IPS-18c (cell line): ENCODE data around the gene CHCHD3.

Experiments
- H3K4me3 ChIP-seq: 2 replicates; pipeline ENCODE4 v1.7.0; 2013; ENCODE audit warnings: low read depth, mild to moderate bottlenecking, low read length, moderate library complexity; ENCODE audit not compliant: insufficient read depth
- H3K9me3 ChIP-seq: one replicate; pipeline ENCODE4 v1.6.1; 2013; ENCODE audit warnings: mild to moderate bottlenecking, low read length, moderate library complexity; ENCODE audit not compliant: control insufficient read depth, insufficient read depth

CHCHD3 gene

DNA sequence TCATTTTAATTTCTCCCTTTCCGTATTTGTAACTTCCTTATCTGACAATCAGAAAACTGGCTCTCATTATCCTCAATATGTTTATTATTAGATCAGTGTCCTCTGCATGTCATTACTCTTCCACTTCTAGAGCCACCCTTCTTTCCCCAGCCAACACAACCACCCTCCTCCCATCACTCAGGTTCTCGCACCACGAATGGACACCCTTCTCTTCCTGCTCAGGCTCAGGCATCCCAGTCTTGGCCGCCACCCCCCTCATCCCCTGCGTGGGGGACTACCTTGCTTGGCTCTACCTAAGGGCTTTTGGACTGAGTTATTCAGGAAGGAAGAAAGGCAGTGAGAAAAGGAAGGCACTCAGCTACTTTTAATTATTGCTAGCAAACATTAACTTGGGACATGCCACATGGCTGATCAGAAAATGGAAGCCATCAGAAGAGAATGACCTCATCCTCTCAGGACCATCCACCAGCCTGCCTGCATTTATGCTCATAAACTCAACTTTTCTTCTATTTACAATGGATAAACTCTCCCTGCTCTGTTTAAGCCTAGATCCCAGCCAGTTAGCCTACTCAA is 305.8 kb downstream of the CHCHD3 start:
- H3K4me3 ChIP-seq = no peak overlapping the region
- no peaks in the 10 kb centered on the region for H3K9me3 ChIP-seq

DNA sequence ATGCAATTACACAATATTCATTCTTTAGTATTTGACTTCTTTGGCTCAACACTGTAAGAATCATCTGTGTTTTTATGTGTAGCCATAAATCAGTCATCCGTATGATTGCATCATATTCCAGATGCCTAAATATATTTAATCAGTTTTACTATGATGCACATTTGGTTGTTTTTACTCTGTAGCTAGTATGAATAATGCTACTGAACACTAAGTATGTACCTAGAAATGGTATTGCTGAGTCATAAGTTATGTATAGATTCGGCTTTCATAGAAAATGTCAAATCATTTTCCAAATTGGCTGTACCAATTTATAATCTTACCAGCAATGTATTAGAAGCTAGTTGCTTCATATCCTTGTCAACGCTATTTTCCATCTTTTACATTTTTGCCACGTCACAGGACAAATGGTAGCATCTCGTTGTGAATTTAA is 308.3 kb downstream of the CHCHD3 start:
- Histone ChIP-seq H3K4me3 (no peak overlapping the region), H3K9me3 (no peaks in the 10 kb centered on the region)

DNA sequence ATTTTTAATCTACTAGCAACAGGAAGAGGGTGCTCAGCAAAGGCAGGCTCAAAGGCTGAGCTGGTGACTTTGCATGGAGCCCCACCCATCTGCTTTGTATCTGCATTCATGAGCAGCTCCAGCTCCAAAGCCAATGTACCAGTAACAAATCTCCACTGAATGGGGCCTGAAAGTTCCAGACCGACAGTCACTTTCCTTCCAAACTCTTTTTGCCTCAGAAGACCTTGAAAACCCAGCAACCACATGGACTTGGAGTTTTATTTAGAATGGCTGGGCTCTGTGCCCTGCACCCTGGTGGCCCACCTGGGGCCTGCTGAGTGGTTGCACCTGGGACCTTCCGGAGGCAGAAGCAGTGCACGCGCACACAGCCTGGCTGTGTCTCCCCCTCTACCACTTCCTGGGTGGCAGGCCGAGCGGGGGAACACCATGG is 310.6 kb downstream of the CHCHD3 start:
- H3K4me3 ChIP-seq = no peak overlapping the region

DNA sequence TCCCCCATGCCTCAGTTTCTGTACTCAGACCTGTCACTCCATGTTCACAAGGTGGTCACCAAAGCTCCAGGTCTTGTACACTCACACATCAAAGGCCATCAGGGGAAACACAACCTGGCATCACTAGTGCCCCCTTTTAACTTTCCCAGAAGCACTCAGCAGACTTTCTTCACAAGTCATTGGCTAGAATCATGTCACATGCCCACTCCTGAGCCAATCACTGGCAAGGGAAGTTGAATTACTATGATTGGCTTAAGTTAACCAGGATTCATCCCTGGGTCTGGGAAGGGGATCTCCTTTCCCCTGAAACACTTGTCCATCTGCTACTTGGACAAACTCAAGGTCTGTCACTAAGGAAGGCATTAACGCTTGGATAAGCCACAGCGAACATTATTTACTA is 311.8 kb downstream of the CHCHD3 start:
- Histone ChIP-seq H3K9me3 (no peaks in the 10 kb centered on the region), H3K4me3 (no peak overlapping the region)

More for the DNA sequence above, 310.6 kb downstream of the CHCHD3 start:
- no peaks in the 10 kb centered on the region for H3K9me3 ChIP-seq

DNA sequence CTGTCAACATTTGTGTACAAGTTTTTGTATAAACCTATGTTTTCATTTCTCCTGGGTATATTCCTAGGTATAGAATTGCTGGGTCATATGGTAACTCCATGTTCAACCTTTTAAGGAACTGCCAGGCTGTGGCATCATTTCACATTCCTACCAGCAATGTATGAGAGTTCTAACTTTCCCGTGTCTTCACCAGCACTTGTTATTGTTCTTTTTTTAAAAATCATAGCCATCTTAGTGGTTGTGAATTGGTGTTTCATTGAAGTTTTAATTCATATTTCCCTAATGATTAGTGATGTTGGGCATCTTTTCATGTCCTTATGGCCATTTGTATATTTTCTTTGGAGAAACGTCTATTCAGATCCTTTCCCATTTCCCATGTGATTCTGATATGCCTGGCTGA is 312.6 kb downstream of the CHCHD3 start:
- no peak overlapping the region for H3K4me3 ChIP-seq
- no peaks in the 10 kb centered on the region for H3K9me3 ChIP-seq

DNA sequence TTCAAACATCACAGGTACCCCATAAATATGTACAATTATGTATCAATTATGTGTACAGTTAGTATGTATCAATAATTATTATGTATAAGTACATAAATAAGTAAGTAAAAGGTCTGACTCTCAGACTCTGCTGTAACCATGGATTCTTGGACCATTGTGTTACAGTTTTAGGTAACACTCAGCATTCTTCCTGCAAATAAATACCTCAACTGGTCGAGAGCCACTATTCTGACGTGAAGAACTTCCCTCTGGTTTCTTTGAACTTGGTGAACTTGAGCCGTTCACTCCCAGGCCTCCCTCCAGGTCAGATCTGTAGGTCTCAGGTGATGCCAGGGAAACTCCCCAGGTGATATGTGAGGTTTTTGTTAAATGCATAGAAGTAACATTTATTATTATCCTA is 313.8 kb downstream of the CHCHD3 start:
- Histone ChIP-seq H3K9me3 (no peaks in the 10 kb centered on the region), H3K4me3 (no peak overlapping the region)

DNA sequence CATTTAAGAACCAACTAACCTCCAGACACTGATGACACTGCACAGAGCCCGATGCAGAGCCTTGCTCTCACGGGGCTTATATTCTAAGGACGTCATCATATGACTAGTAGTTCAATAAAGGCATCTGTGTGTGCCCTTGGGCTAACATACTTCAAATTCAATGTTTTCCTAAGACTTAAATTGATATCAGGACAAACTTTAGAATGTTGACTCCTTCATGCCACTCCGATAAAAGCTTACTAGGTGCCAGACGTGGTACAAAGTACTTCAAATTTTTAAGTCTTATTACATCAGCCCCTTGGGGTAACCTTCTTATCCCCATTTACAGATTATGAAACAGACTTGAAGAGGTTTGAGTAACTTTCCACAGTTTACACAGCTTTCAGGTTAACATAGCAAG is 314.5 kb downstream of the CHCHD3 start:
- H3K9me3 ChIP-seq = no peaks in the 10 kb centered on the region
- H3K4me3 ChIP-seq = no peak overlapping the region

DNA sequence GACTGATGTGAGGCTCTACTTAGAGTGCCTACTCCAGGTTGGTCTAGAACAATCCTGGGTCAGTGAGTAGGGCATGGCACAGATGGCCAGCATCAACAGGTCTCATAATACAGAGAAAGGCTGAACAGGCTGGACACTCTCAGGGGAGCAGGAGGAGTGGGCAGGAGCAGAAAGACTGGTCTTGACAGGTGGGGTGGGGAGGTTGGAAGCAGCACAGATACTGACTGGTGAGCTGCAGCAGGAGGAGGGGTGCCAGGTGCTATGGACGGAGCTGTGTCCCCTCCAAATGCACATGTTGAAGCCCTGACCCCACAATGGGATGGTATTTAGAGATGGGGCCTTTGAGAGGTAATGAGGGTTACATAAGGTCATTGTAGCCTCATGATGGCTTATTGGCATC is 315.2 kb downstream of the CHCHD3 start:
- no peak overlapping the region for H3K4me3 ChIP-seq
- H3K9me3 ChIP-seq = no peaks in the 10 kb centered on the region

DNA sequence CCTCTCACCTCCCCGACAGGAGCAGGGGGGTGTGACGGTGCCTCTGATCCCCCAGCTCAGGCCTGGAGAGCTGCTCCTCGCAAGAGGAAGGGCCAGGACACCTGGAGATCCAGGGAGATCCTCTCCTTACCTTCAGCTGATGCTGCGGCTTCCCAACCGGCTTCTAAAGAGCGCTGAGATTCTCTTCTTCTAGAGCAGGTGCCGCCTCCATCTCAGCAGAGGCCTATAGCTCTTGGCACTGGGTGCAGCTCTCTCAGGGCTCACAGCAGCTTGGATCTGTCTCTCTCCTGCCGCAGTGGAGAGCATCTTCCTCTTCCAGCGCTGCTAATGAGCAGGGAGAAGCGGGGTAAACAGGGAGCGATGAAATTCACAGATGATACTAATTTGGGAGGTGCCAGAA is 316.0 kb downstream of the CHCHD3 start:
- H3K9me3 ChIP-seq = no peaks in the 10 kb centered on the region
- H3K4me3 ChIP-seq = no peak overlapping the region

DNA sequence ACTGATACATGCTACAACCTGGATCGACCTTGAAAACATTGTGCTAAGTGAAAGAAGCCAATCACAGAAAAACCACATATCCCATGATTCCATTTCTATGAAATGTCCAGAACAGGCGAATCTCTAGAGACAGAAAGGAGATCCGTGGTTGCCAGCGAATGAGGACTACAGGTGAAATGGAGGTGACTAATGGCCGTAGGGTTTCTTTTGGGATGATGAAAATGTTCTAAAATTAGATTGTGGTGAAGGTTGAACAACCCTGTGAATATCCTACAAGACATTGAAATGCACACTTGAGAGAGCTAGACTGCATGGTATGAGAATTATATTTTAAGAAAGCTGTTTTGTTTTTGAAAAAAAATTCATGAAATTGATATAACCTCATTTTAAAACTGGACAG is 317.1 kb downstream of the CHCHD3 start:
- no peak overlapping the region for H3K4me3 ChIP-seq
- no peaks in the 10 kb centered on the region for H3K9me3 ChIP-seq

DNA sequence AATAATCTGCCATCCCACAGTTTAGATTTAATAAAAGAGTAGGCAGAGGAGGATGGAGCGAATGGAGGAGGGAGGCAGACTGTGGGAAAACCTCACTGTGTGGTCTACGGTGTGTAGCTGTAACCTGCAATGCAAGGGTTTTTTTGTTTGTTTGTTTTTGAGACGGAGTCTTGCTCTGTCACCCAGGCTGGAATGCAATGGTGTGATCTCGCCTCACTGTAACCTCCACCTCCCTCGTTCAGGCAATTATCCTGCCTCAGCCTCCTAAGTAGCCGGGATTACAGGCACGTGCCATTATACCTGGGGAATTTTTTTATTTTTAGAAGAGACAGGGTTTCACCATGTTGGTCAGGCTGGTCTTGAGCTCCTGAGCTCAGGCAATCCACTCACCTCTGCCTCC is 321.0 kb downstream of the CHCHD3 start:
- no peak overlapping the region for H3K4me3 ChIP-seq
- no peaks in the 10 kb centered on the region for H3K9me3 ChIP-seq

DNA sequence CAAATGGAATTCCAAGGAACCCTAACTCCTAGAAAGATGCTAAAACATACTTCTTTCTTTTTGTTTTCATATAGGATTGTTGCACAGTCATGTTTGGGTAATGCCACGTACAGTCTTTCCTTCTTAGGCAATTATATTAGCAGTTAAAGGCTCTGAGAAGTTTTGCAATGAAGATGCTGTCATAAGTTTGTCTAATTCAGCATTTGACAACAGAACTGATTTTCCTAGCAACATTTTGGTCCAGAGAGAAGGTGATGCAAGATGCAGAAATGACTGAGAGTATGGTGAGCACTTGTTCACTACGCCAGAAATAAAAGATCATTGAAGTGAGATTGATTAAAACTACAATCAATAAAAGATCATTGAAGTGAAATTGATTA is 321.7 kb downstream of the CHCHD3 start:
- no peaks in the 10 kb centered on the region for H3K9me3 ChIP-seq
- no peak overlapping the region for H3K4me3 ChIP-seq

DNA sequence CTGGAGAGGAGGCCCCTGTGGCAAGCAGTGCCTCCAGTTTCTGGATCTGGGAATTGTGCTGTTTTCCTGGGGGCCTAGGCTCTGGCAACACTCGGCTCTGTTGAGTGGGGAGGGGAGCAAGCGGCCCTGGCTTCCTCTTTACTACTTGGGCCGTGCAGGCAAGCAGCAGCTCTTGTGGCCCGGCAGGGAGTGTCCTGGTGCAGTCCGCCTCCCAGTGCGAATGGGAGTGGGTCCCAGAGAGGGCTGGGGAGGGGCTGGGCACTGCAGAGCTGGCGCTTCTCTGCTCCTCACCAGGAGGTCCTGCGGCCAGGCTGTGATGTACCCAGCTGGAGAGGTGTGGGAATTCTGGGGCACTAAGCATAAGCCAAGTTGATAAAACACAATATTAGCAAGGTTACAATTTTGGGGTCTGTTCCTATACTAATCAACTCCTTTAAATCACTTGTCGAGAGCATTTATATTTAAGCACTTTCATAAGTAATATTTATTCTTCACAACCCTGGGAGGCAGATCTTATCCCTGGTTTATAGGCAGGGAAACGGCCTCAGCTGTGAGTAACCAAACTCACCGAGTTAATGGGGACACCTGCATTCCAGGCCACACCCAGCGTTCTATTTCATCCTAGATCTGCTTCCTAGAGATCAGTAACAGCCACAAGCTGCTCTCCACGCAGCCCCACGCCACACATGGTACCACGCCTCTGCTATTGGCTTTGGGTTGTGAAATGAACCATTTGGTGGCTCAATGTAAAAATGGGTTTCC is 322.2 kb downstream of the CHCHD3 start:
- Histone ChIP-seq H3K4me3 (no peak overlapping the region), H3K9me3 (no peaks in the 10 kb centered on the region)

DNA sequence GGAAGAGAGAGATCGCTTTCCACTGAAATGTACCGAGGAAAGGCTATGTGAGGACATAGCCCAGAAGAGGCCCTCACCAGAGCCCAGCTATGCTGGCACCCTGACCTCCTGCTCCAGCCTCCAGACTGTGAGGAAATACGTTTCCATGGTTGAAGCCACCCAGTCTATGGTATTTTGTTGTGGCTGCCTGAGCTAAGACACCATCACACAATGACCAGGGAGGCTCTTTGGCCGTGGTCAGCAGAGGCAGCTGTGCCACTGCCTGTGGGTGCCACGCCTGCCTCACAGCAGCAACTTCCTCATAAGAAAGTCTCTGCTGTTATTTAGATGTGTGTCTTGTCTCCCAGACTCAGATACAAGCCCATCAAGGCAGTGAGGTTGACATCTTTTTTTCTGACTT is 322.9 kb downstream of the CHCHD3 start:
- Histone ChIP-seq H3K4me3 (no peak overlapping the region), H3K9me3 (no peaks in the 10 kb centered on the region)

DNA sequence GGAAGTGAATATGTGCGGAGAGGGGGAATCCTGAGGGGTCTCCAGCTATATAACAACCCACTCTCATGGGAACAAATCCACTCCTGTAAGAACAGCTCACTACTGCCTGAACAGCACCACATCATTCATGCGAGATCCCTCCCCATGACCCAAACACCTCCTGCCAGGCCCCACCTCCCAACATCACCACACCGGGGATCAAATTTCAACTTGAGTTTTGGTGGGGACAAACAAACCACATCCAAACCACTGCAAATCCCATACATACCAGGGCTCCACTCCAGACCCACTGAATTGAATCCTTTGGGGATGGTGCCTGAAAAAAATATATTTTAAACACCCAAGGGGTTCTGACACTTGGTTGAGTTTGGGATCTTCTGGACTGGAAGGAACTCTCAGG is 324.1 kb downstream of the CHCHD3 start:
- H3K9me3 ChIP-seq = no peaks in the 10 kb centered on the region
- no peak overlapping the region for H3K4me3 ChIP-seq

DNA sequence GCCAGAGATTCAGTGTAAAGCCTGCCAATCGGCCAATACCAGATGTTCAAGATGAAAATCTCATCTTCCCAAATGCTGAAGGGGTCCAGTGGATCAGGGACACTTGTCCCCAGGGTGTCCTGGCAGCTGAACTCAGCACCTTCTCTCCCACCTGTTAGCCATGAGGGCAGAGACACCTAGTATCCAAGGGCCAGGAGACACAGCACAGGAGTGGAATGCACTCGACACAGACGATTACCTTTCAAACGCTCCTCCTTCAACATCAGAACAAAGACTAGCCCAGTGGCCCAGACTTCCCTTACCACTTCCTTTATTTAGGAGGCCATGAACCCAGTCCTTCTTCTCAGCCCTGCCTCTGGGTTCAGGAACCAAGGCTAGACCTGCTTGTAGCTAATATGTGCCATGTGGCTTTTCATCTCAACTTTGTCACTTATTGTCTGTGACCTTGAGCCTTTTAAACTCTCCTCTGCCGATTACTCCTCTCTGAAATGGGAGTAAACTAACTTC is 325.4 kb downstream of the CHCHD3 start:
- H3K4me3 ChIP-seq = no peak overlapping the region
- no peaks in the 10 kb centered on the region for H3K9me3 ChIP-seq

DNA sequence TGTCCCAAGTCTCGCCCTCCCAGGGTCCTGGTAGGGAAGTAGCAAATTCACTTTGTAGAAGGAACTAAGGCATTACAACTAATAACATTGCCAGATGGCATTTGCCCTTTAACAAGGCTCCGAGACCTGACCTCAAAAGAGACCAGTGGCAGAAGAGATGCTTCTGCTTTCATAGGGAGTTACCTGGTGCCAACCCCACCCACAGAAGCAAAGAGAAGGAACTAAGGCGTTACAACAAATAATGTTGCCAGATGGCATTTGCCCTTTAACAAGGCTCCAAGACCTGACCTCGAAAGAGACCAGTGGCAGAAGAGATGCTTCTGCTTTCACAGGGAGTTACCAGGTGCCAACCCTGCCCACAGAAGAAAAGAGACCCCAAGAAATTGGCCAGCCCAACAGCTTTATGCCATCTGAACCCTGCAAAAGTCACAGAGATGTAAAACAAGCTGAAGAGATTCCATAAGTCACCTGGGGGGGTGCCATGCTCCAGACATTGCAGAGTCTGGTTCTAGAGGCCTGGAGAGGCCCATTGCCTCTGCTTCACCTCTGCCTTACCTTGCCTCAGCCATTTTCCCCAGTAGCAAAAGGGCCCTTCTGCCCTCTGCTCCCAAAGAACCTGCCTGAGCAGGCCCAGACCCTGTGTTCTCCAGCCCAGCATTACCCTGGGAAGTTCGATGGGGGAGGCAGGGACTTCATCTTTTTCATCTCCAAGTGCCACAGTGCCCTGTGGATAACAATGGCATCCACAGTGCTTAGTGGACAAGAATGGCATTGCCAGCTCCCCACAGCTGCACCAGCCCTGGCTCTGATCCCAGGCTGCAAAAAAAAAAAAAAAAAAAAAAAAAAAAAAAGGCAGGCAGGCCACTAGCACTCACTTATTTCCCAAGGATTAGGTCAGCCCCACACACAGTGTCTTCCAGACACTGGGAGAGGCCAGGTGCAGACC is 326.1 kb downstream of the CHCHD3 start:
- Histone ChIP-seq H3K4me3 (no peak overlapping the region), H3K9me3 (no peaks in the 10 kb centered on the region)

DNA sequence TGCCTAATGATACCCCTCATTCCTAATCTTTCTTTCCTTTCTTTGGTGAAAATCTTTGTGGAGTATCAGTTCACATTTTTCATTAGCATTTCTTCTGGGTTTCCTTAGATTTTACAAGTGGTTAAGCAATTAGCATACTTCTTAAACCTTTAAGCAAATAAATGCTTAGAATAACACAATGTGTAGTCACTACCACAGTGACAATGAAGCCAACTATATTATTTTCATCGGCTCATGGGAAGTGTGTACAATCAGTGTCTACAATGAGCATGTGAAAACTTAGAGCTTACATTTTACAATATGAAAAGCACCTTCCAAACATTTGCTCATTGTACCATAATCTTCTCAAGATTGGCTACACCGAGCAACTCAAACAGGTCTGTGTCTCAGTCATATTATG is 329.5 kb downstream of the CHCHD3 start:
- H3K9me3 ChIP-seq = no peaks in the 10 kb centered on the region
- H3K4me3 ChIP-seq = no peak overlapping the region
